CD4-positive, CD25-positive, alpha-beta regulatory T cell (primary cell): ENCODE data around the gene PKHD1. TPM values are rescaled to one million over a fixed set of nuclear protein-coding genes. Genes with fewer than 3 reads are reported as not detected.

Experiments
- ATAC-seq, 2 donors: fragments of 150-1000 bp; cut with Tn5 transposase; one replicate each; pipeline ENCODE4 v1.10.0; 2021; ENCODE audit warnings: low read depth in 2 of 2, moderate number of reproducible peaks in 2 of 2, moderate library complexity in 1 of 2
- DNase-seq, 3 donors: peaks; one replicate each; pipeline versions ENCODE4 v3.0.0 to v3.0.0-alpha.2; 2012 to 2022; ENCODE audit warnings: mixed read lengths in 1 of 3
- H3K27ac ChIP-seq: one replicate; pipeline ENCODE4 v1.7.0; 2013; ENCODE audit warnings: mild to moderate bottlenecking, low read length; ENCODE audit not compliant: insufficient read depth, poor library complexity, severe bottlenecking
- H3K27me3 ChIP-seq: one replicate; pipeline ENCODE4 v1.7.0; 2013; ENCODE audit warnings: low read length; ENCODE audit not compliant: control insufficient read depth, insufficient read depth
- H3K36me3 ChIP-seq: one replicate; pipeline ENCODE4 v1.7.0; 2013; ENCODE audit warnings: mild to moderate bottlenecking, low read length, moderate library complexity; ENCODE audit not compliant: control insufficient read depth, insufficient read depth
- H3K4me1 ChIP-seq: 2 replicates; pipeline ENCODE4 v1.7.0; 2013; ENCODE audit warnings: mild to moderate bottlenecking, low read length; ENCODE audit not compliant: insufficient read depth, control insufficient read depth, poor library complexity, severe bottlenecking
- H3K4me3 ChIP-seq: one replicate; pipeline ENCODE4 v1.7.0; 2013; ENCODE audit warnings: low read depth, mild to moderate bottlenecking, low read length, moderate library complexity
- H3K9me3 ChIP-seq, 2 experiments: 1 replicate in 1 of 2; 2 replicates in 1 of 2; pipeline ENCODE4 v1.7.0; 2013; ENCODE audit warnings: low read length in 2 of 2, mild to moderate bottlenecking in 1 of 2, moderate library complexity in 1 of 2; ENCODE audit not compliant: control insufficient read depth in 2 of 2
- H3K27ac Mint-ChIP-seq, 3 donors: one replicate each; pipeline ENCODE4 v1.8.0; 2020 to 2022; ENCODE audit warnings: mild to moderate bottlenecking in 3 of 3, mixed read lengths in 3 of 3, moderate library complexity in 2 of 3
- H3K27me3 Mint-ChIP-seq: one replicate; pipeline ENCODE4 v1.8.0; 2022; ENCODE audit warnings: mild to moderate bottlenecking, mixed read lengths
- H3K36me3 Mint-ChIP-seq: one replicate; pipeline ENCODE4 v1.8.0; 2020; ENCODE audit warnings: mixed read lengths
- H3K4me1 Mint-ChIP-seq, 4 donors: one replicate each; pipeline ENCODE4 v1.8.0; 2020 to 2022; ENCODE audit warnings: mixed read lengths in 4 of 4, mild to moderate bottlenecking in 1 of 4
- H3K4me3 Mint-ChIP-seq, 4 donors: one replicate each; pipeline ENCODE4 v1.8.0; 2020 to 2022; ENCODE audit warnings: mild to moderate bottlenecking in 4 of 4, mixed read lengths in 4 of 4, moderate library complexity in 3 of 4
- H3K9me3 Mint-ChIP-seq, 7 donors: one replicate each; pipeline ENCODE4 v1.8.0; 2020 to 2022; ENCODE audit warnings: mixed read lengths in 7 of 7, mild to moderate bottlenecking in 3 of 7, moderate library complexity in 2 of 7
- polyA plus RNA-seq, 4 donors: library from polyadenylated mRNA; unstranded; fragments of 300-500 nt; fragmentation: Illumina TruSeq; gene quantifications; one replicate each; pipeline ENCODE4 v1.2.3, GENCODE V29; 2021
- total RNA-seq: library from RNA; stranded (reverse); gene quantifications from one replicate; pipeline ENCODE4 v1.2.3, GENCODE V29; 2022

Gene PKHD1
- total and polyA plus RNA-seq, 5 donors from 2014 or later, result 0.02 TPM; not detected in 4

GRCh38 chr6:51843456-51844056, 243.9 kb downstream of the PKHD1 start:
- Mint-ChIP-seq H3K4me1 (no peaks in the 10 kb centered on the region), H3K27ac (no peak overlapping the region), H3K4me3 (no peak overlapping the region), H3K27me3 (peaks cover 14% of the 10 kb centered on the region), H3K9me3 (peaks cover 0 to 3% (median 0%) of the 10 kb centered on the region in 7 donors), H3K36me3 (no peaks in the 10 kb centered on the region)
- no peak overlapping the region for H3K27ac ChIP-seq
- ATAC-seq (no peak), DNase-seq (no peak)
- no peaks in the 10 kb centered on the region for H3K4me1 ChIP-seq
- H3K27me3 ChIP-seq, result no peaks in the 10 kb centered on the region
- H3K36me3 ChIP-seq, result no peaks in the 10 kb centered on the region
- no peaks in the 10 kb centered on the region for H3K9me3 ChIP-seq
- no peak overlapping the region for H3K4me3 ChIP-seq

- Mint-ChIP-seq H3K27ac (no peak overlapping the region), H3K27me3 (peaks cover 11% of the 10 kb centered on the region), H3K4me1 (no peaks in the 10 kb centered on the region), H3K4me3 (no peak overlapping the region), H3K36me3 (no peaks in the 10 kb centered on the region), H3K9me3 (peaks cover 0 to 3% (median 0%) of the 10 kb centered on the region in 7 donors)
- H3K27ac ChIP-seq, result no peak overlapping the region
- H3K36me3 ChIP-seq, result no peaks in the 10 kb centered on the region
- H3K4me3 ChIP-seq, result no peak overlapping the region
- no peaks in the 10 kb centered on the region for H3K4me1 ChIP-seq
- no peaks in the 10 kb centered on the region for H3K9me3 ChIP-seq
- ATAC-seq, result no peak
- DNase-seq, result no peak
- H3K27me3 ChIP-seq, result no peaks in the 10 kb centered on the region
Measured at GRCh38 chr6:51842804-51843378, 244.5 kb downstream of the PKHD1 start.

GRCh38 chr6:51842061-51842803, 245.2 kb downstream of the PKHD1 start:
- no peak overlapping the region for H3K4me3 Mint-ChIP-seq
- peaks cover 11% of the 10 kb centered on the region for H3K27me3 Mint-ChIP-seq
- no peaks in the 10 kb centered on the region for H3K4me1 Mint-ChIP-seq
- no peak for DNase-seq
- no peak for ATAC-seq
- Histone ChIP-seq H3K9me3 (no peaks in the 10 kb centered on the region), H3K4me3 (no peak overlapping the region), H3K4me1 (no peaks in the 10 kb centered on the region), H3K27me3 (no peaks in the 10 kb centered on the region), H3K36me3 (no peaks in the 10 kb centered on the region), H3K27ac (no peak overlapping the region)
- H3K27ac Mint-ChIP-seq, result no peak overlapping the region
- peaks cover 0 to 3% (median 0%) of the 10 kb centered on the region in 7 donors for H3K9me3 Mint-ChIP-seq
- H3K36me3 Mint-ChIP-seq, result no peaks in the 10 kb centered on the region

- H3K4me3 ChIP-seq, result no peak overlapping the region
- no peaks in the 10 kb centered on the region for H3K9me3 ChIP-seq
- H3K27me3 ChIP-seq, result no peaks in the 10 kb centered on the region
- ATAC-seq, result no peak
- no peak overlapping the region for H3K27ac Mint-ChIP-seq
- no peaks in the 10 kb centered on the region for H3K4me1 ChIP-seq
- H3K9me3 Mint-ChIP-seq, result peaks cover 0 to 4% (median 0%) of the 10 kb centered on the region in 7 donors
- DNase-seq, result no peak
- H3K27me3 Mint-ChIP-seq, result peaks cover 11% of the 10 kb centered on the region
- no peak overlapping the region for H3K4me3 Mint-ChIP-seq
- no peaks in the 10 kb centered on the region for H3K4me1 Mint-ChIP-seq
- H3K36me3 ChIP-seq, result no peaks in the 10 kb centered on the region
- H3K36me3 Mint-ChIP-seq, result no peaks in the 10 kb centered on the region
- no peak overlapping the region for H3K27ac ChIP-seq
Measured at GRCh38 chr6:51841626-51842025, 245.8 kb downstream of the PKHD1 start.

GRCh38 chr6:51839726-51840374, 247.6 kb downstream of the PKHD1 start:
- Histone ChIP-seq H3K9me3 (no peaks in the 10 kb centered on the region), H3K27me3 (no peaks in the 10 kb centered on the region), H3K27ac (no peak overlapping the region), H3K36me3 (no peaks in the 10 kb centered on the region), H3K4me3 (no peak overlapping the region), H3K4me1 (no peaks in the 10 kb centered on the region)
- DNase-seq (no peak), ATAC-seq (no peak)
- peaks cover 11% of the 10 kb centered on the region for H3K27me3 Mint-ChIP-seq
- no peaks in the 10 kb centered on the region for H3K4me1 Mint-ChIP-seq
- no peak overlapping the region for H3K4me3 Mint-ChIP-seq
- H3K36me3 Mint-ChIP-seq, result no peaks in the 10 kb centered on the region
- peaks cover 0 to 4% (median 0%) of the 10 kb centered on the region in 7 donors for H3K9me3 Mint-ChIP-seq
- no peak overlapping the region for H3K27ac Mint-ChIP-seq

GRCh38 chr6:51830666-51831065, 256.7 kb downstream of the PKHD1 start:
- Histone ChIP-seq H3K27me3 (peaks cover 3% of the 10 kb centered on the region), H3K27ac (no peak overlapping the region), H3K4me3 (no peak overlapping the region), H3K9me3 (no peaks in the 10 kb centered on the region), H3K4me1 (no peaks in the 10 kb centered on the region), H3K36me3 (no peaks in the 10 kb centered on the region)
- no peaks in the 10 kb centered on the region for H3K27me3 Mint-ChIP-seq
- ATAC-seq (no peak), DNase-seq (no peak)
- H3K36me3 Mint-ChIP-seq, result no peaks in the 10 kb centered on the region
- no peak overlapping the region for H3K27ac Mint-ChIP-seq
- H3K4me3 Mint-ChIP-seq, result no peak overlapping the region
- H3K9me3 Mint-ChIP-seq, result peaks cover 0 to 4% (median 0%) of the 10 kb centered on the region in 7 donors
- no peaks in the 10 kb centered on the region for H3K4me1 Mint-ChIP-seq

- no peak for ATAC-seq
- Histone ChIP-seq H3K27me3 (peaks cover 3% of the 10 kb centered on the region), H3K27ac (no peak overlapping the region), H3K36me3 (no peaks in the 10 kb centered on the region), H3K9me3 (no peaks in the 10 kb centered on the region), H3K4me1 (no peaks in the 10 kb centered on the region), H3K4me3 (no peak overlapping the region)
- Mint-ChIP-seq H3K4me3 (no peak overlapping the region), H3K9me3 (no peaks in the 10 kb centered on the region), H3K4me1 (no peaks in the 10 kb centered on the region), H3K36me3 (no peaks in the 10 kb centered on the region), H3K27me3 (no peaks in the 10 kb centered on the region), H3K27ac (no peak overlapping the region)
- no peak for DNase-seq
Measured at GRCh38 chr6:51827580-51827979, 259.8 kb downstream of the PKHD1 start.
